RWPE1 (cell line): ENCODE results near the gene CTAG1B.
"Not testable (repeated sequence)": the region's sequence is repeated elsewhere in the genome, so short reads cannot be mapped to it uniquely, and the experiment has no call there.

ENCODE experiments used
- CTCF ChIA-PET: fragments of 350-600 bp; sonication (Branson Sonifier 250); formaldehyde crosslinking; extraction: SDS; loops from one replicate; lab custom pipeline; 2021; lab: Yijun Ruan, JAX
- POLR2A ChIA-PET: fragments of 400-600 bp; formaldehyde crosslinking; extraction: SDS; loops from one replicate; lab custom pipeline; 2020; ENCODE audit warnings: antibody characterized with exemption; ENCODE audit not compliant: low non-redundant PET; lab: Yijun Ruan, JAX
- DNase-seq: peaks from one replicate; pipeline ENCODE4 v3.0.0; 2012; ENCODE audit warnings: low spot score
- H3K27ac ChIP-seq: fragments of 450-650 bp; 2 replicates; pipeline ENCODE4 v1.5.1; 2017
- CTCF ChIP-seq: fragments of 450-650 bp; conservative IDR thresholded peaks from 2 replicates; pipeline ENCODE4 v1.5.1; 2017; ENCODE audit warnings: low read depth, mild to moderate bottlenecking

CTAG1B gene

GRCh38 chrX:154619182-154619581 lies at the start of gene CTAG1B:
Gene CTAG1B (minus strand): TSS chrX:154619282. CDS start chrX:154619218, 64 bp downstream.
- DNase-seq, H3K27ac ChIP-seq, CTCF ChIA-PET, POLR2A ChIA-PET: not testable (repeated sequence)

- TF ChIP-seq CTCF, result no peak
- no peak overlapping the region for H3K27ac ChIP-seq
- POLR2A ChIA-PET, result no interaction called here
- DNase-seq, result no peak
- CTCF ChIA-PET, result no interaction called here
These were observed 42.8 kb upstream of the CTAG1B start for GRCh38 chrX:154661899-154662298.

GRCh38 chrX:154661170-154661569 lies 42.1 kb upstream of the CTAG1B start:
- CTCF ChIA-PET, result no interaction called here
- no peak for DNase-seq
- H3K27ac ChIP-seq, result no peak overlapping the region
- no peak for TF ChIP-seq CTCF
- POLR2A ChIA-PET, result no interaction called here

GRCh38 chrX:154660541-154660940 lies 41.5 kb upstream of the CTAG1B start:
- no peak overlapping the region for H3K27ac ChIP-seq
- CTCF ChIA-PET, result no interaction called here
- no peak for DNase-seq
- no peak for TF ChIP-seq CTCF
- POLR2A ChIA-PET, result no interaction called here

- ChIA-PET POLR2A (no interaction called here), CTCF (no interaction called here)
- no peak for TF ChIP-seq CTCF
- H3K27ac ChIP-seq, result no peak overlapping the region
- DNase-seq, result no peak
These were observed 39.9 kb upstream of the CTAG1B start for GRCh38 chrX:154658957-154659356.

GRCh38 chrX:154658187-154658586 lies 39.1 kb upstream of the CTAG1B start:
- CTCF ChIA-PET, result no interaction called here
- no peak for TF ChIP-seq CTCF
- no peak overlapping the region for H3K27ac ChIP-seq
- POLR2A ChIA-PET, result no interaction called here
- DNase-seq, result no peak

GRCh38 chrX:154657226-154657805 lies 38.2 kb upstream of the CTAG1B start:
- DNase-seq, result no peak
- CTCF ChIA-PET, result no interaction called here
- no peak overlapping the region for H3K27ac ChIP-seq
- POLR2A ChIA-PET, result no interaction called here
- no peak for TF ChIP-seq CTCF
